Stimulated activated CD4-positive, alpha-beta T cell treated with anti-CD3 and anti-CD28 coated beads, Interleukin-2, amount 100 ng/mL, for 48 hours (primary cell): ENCODE results near the gene KDM5A.
"Not testable (repeated sequence)": the region's sequence is repeated elsewhere in the genome, so short reads cannot be mapped to it uniquely, and the experiment has no call there.

Experiments
- DNase-seq, 2 donors: peaks; one replicate each; pipeline ENCODE4 v3.0.0-alpha.2; 2020

The KDM5A gene

DNA sequence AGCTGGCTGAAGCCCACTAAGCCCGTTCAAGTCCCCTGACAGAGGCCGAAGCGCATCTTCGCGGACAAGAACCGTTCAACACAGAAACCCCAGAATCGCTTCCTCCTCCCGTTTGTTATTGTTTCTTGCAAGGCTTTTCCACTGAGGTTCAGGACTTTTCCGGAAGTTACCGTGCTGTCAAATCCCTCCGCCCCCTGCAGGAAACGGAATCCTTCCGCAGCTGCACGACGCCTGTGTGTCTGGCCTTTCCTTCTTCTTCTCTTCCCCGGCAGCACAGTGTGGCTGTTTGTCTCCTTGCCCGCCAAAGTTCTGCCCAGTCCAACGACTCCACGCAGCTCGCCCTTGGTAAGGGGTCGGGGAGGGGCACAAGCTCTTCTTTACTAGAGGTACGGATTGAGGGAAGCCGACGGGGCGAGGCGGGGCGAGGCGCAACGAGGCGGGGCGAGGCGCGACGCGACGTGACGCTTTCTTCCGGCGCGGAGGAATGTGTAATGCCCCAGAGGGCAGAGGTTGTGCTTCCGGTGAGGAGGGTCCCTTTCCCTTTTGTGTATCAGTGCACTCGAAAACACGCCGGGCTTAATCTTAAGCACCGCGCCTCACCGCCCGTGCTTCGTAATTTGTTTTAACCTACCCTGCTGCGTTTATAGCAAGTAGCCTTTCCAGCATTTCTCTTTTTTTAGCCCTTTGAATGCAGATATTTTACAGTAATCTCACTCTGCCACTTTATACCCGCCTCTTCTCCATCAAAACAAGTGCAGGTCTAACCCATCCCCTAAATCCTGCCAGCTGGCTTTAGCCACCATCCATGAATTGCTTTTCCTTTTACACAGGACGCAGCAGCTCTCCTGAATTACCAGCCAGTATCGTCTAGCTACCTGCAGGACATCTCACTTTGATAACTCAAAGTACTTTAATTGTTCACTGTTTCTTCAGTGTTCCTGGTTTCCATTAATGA is at the start of gene KDM5A:
KDM5A (minus strand) TSS at position 179 of the 955 bp plus-strand sequence. CDS start 229 bp downstream, outside the sequence.
- DNase-seq, result peak; percentile 80 to 87

DNA sequence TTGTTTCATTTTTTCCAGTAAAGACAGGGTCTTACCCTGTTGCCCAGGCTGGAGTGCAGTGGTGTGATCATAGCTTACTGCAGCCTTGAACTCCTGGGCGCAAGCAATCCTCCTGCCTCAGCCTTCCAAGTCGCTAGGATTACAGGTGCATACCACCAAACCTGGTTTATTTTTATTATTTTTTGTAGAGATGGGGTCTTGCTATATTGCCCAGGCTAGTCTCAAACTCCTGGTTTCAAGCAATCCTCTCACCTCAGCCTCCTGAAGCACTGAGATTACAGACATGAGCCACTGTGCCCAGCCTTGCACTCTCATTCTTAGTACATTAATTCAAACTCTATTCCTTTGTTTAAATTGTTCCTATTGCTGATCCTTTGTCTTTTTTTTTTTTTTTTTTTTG is 46.6 kb upstream of the KDM5A start:
- not testable (repeated sequence) for DNase-seq

DNA sequence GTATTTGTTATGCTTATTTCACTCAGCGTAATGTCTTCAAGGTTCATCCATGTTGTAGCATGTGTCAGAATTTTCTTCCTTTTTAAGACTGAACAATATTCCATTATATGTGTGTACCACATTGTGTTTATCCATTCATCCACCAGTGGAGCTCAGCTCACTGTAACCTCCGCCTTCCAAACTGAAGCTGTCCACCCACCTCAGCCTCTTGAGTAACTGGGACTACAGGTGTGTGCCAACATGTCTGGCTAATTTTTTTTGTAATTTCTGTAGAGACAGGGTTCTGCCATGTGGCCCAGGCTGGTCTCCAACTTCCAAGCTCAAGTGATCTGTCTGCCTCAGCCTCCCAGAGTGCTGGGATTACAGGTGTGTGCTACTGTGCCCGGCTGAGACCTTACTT is 33.4 kb upstream of the KDM5A start:
- DNase-seq, result no peak

DNA sequence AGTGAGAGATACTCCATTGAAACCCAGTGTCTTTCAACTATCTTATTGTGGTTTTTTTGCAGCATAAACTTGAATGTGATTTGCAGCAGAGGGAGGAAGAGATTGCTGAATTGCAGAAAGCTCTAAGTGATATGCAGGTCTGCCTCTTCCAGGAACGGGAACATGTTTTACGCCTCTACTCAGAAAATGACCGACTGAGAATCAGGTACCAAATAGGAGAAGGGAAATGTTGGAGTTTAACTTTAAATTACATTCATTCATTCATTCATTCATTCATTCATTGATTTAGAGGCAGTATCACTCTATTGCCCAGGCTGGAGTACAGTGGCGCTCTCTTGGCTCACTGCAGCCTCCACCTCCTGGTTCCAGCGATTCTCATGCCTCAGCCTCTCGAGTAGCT is 29.3 kb upstream of the KDM5A start:
- no peak for DNase-seq

DNA sequence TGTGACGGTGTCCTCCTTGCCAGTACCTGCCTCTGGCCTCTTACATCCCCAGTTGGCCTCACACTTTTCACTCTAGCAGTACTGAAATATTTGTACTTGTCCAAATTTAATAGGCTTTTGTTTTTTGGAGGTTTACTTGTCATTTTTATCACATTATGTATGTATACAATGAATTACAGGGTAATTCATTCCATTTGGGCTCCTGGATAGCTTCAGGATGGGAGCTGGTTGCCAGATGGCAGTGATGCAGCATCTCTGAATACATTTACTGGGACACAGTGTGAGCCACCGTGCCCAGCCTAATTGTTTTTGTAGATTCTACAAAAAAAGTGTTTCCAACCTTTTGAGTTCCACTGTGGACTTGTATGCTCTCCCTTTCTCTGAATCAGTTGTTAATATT is 25.7 kb upstream of the KDM5A start:
- no peak for DNase-seq

DNA sequence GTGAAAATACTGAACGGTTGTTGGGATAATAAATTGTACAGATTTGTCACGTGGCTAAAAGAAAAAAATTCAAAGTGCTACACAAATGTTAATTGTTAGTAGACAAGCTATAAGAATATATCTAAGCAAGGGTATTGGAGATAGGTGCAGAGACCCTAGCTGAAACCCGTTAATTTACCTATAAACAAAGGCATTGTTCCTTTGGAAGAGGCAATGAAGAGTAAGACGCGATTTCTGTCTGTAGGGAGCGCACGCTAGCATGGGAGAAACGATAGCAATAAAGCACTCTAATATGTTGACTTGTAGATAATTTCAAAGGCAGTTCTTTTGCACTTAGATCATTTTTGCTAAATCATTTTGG is 12.9 kb upstream of the KDM5A start:
- DNase-seq, result no peak

DNA sequence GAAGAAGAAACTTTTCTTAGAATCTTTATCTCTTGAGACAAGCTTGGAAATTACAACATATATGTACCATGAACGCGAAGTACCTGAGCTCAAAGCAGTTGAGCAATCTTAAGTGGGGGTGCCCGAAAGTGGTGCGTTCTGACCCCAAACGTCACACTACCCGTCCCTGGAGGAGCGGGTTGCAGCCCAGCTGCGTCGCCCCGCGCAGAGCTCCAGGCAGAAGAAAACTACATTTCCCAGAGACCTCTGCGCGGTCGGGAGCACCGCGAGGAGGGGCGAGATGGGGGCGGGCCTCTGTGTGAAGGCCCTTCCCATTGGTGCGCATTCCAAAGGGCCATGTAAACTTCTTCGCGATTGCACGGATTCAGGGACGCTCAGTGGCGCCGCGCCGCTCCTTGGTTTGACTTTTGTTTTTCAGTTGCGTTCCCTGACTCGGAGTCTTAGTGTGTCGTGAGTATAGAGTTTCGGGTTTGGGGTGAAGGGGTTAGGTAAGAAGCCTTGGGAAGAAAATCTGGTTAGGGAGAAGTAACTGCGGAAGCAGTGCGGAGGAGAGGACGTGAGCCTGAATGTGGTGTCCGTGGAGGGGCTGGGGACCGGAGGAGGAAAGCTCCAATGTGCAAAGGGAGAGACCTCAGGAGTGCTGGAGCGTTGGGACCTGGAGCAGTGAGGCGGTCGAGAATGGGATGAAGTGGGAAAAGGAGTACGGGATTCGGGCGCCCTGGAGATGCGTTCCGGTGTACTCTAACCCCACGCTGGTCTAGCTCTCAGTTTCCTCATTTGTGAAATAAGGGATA is 12.3 kb upstream of the KDM5A start, which contains the start of gene CCDC77:
CCDC77 (plus strand) TSS at position 410 of the 794 bp plus-strand sequence. CDS start 7,740 bp downstream, outside the sequence.
- DNase-seq, result peak; percentile 92 to 93

DNA sequence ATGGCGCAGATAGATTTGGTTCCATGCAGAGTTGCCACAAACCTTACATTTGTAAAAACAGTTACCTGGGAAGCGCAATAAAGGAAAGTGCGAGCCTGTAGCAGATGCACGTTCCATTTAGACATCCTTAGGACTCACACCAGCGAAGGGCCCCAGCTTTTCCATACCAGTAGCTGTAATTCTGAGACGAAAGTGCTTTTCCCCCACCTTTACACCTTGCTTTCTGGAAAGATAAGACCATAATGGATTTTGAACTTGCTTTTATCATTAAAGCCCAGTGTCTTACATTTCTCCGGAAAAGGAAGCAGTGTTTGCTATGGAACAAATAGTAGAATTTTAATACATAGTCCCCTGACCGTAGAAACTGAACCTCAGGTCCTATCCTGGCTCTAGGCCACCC is 11.7 kb upstream of the KDM5A start:
- no peak for DNase-seq

DNA sequence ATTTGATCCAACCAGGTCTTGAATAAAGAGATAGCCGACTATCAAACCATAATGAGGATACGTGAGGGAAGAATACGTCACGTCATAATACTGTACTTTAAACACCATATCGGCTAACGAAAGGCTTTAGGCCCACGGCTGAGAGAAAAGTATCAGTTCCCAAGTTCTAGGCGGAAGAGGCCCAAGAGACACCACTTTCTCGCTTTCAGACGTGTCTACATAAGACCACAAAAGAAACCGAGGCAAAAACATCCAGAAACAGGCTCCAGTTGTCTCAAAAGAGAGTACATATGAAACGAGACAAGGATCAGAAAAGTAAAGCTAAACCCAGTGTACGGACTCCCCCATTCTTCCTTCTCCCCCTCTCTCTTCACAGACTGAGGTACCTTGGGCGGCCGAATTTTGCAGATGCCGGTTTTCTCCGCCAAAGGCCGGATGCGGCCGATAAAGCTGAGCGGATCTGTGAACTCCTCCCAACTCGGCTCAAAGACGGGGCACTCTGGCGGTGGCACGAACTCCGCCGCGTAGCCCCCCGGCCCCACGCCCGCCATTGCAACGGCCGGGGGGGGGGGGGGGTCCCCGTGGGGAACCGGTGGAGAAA is 479 bp downstream of the KDM5A start:
- peak; percentile 18 to 29 for DNase-seq

DNA sequence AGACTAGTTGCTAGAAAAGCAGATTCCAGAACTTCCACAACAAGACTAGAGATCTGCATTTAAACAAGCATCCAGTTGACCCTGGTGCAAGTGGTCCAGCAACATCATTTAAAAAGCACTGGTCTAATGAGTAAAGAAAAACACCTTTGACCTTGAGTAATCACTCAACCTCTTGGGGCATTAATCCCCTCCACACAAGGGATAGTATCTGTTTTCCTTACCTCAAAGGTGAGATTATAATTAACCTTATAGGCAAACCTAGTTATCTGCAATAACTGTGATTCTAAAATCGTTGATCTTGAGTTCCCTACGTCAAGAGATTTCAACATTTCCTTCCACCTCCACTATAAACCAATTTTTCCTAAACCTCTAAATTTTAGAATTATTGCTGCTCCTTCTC is 1.1 kb downstream of the KDM5A start:
- no peak for DNase-seq

DNA sequence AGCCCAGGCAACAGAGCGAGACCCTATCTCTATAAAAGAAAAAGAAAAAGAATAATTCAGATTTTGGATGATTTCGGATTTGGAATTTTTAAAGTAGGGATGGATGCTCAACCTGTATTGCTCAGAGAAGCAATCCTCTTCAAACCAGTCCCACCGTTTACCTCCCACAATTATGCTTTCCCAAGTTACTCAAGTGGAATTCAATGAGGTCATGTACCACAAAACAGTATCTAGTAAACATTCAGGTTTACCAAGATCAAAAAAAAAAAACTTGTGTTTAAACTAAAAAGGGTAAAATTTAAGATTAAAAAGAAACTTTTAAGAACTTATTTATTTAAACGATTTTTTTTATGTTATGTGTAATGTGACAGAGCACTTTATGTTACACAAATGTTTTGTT is 2.5 kb downstream of the KDM5A start:
- DNase-seq, result no peak

DNA sequence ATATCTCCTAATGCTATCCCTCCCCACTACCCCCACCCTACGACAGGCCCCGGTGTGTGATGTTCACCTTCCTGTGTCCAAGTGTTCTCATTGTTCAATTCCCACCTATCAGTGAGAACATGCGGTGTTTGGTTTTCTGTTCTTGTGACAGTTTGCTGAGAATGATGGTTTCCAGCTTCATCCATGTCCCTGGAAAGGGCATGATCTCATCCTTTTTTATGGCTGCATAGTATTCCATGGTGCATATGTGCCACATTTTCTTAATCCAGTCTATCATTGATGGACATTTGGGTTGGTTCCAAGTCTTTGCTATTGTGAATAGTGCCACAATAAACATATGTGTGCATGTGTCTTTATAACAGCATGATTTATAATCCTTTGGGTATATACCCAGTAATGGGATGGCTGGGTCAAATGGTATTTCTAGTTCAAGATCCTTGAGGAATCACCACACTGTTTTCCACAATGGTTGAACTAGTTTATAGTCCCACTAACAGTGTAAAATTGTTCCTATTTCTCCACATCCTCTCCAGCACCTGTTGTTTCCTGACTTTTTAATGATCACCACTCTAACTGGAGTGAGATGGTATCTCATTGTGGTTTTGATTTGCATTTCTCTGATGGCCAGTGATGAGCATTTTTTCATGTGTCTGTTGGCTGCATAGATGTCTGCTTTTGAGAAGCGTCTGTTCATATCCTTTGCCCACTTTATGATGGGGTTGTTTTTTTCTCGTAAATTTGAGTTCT is 18.2 kb downstream of the KDM5A start:
- DNase-seq, result not testable (repeated sequence)

DNA sequence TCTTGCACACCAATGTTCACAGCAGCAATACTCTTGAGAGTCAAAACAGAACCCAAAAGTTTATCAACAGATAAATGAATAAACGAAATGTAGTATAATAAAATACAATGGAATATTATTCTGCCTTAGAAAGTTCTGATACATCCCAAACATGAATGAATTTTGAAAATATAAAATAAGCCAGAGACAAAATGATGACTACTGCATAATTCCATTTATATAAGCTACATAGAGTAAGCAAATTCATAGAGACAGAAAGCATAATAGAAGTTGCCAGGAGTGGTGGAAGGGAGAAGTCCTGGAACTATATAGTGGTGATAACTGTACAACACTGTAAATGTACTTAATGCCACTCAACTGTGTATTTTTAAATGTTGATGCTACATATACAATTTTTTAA is 21.1 kb downstream of the KDM5A start:
- DNase-seq, result no peak

DNA sequence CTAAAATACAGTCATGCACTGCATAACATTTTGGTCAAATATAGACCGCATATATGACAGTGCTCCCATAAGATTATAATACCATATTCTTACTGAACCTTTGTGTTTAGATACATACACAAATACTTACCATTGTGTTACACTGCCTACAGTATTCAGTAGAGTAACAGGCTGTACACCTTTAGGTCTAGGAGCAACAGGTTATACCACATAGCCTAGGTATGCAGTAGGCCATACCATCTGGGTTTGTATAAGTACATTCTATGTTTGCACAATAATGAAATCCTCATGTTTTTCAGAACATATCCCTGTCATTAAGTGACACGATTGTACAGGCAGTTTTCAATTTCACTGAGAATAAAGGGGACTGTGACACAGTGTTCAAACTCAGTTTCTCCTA is 22.3 kb downstream of the KDM5A start:
- DNase-seq, result no peak

DNA sequence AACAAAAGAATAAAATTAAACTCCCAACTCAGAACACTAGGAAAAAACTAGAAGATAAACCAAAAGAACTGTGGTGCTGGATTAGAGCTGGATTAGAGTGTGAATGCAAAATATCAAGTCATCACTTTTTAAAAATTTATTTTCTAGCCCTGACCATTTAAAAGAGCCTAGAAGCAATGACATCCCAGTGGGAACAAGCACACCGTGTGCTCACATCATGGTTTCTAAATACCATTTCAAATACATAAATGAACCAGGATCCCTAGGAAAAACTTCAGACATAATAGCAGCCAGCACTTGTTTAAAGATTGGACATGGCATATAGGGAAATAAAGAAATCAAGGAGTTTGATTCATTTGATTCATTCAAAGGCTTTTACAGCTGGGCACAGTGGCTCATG is 30.0 kb downstream of the KDM5A start:
- DNase-seq, result no peak

DNA sequence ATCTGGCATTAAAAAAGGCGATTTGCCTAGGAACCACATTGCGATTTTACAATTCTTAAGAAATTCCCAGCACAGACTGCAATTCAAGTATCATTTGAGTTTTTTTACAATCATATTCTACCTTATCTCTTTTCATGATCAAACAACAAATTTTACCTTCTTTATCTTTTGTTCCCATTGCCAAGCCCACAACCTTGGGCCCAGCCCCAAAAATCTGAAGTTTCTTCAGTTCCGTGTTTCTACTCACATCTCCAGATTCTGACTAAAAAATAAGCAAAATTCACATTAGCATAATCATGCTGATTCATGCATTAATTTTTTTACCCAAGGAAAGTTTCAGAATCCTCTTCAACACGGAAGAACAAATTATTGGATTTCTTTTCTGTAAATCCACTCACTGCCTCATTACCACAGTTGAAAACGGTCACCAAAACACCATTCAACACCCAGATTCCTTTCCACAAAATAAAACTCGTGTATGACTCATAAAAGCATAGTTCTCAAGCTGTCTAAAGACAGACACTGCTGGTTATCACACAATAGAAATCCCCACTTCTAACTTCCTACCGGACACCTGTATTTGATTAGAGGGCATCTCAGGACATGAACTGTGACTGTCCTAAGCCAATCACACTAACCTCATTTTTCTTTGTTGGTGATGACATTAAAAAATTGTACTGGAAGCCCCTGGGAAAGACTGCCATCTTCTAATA is 32.7 kb downstream of the KDM5A start:
- no peak for DNase-seq

DNA sequence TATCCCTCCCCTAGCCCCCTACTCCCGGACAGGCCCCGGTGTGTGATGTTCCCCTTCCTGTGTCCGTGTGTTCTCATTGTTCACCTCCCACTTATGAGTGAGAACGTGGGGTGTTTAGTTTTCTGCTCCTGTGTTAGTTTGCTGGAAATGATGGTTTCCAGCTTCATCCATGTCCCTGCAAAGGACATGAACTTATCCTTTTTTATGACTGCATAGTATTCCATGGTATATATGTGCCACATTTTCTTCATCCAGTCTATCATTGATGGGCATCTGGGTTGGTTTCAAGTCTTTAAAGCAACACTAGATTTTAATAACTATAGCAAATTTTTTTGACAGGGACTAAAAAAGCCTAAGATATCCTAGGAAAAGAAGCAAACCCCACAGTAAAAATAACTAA is 37.9 kb downstream of the KDM5A start:
- DNase-seq, result not testable (repeated sequence)

DNA sequence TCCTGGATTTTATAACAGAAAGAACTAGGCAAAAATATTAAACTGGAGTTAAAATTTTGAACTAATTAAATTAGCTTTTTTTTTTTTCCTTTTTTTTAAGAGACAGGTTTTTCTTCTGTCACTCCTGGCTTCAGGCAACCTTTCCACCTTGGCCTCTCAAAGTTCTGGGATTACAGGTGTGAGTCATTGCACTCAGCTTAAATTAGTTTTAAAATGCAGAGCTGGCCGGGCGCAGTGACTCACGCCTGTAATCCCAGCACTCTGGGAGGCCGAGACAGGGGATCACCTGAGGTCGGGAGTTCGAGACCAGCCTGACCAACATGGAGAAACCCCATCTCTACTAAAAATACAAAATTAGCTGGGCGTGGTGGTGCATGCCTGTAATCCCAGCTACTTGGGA is 39.5 kb downstream of the KDM5A start:
- not testable (repeated sequence) for DNase-seq

DNA sequence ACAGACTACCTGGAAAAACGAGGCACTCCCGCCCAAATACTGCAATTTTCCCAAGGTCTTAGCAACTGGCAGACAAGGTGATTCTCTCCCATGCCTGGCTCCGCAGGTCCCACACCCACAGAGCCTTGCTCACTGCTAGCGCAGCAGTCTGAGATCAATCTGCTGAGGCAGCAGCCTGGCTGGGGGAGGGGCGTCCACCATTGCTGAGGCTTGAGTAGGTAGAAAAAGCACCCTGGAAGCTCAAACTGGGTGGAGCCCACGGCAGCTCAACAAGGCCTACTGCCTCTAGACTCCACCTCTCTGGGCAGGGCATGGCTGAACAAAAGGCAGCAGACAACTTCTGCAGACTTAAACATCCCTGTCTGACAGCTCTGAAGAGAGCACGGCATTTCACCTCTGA is 46.1 kb downstream of the KDM5A start:
- not testable (repeated sequence) for DNase-seq

DNA sequence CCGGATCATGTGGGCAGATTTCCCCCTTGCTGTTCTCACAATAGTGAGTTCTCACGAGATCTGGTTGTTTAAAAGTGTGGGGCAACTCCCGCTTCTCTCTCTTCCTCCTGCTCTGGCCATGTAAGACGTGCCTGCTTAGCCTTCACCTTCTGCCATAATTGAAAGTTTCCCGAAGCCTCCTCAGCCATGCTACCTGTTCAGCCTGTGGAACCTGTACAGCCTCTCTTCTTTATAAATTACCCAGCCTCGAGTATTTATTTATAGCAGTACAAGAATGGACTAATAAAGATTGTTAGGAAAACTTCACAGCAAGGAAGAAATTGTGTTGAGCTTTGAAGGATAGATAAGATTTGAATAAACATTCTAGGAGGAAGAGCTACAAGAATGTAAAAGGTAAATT is 52.1 kb downstream of the KDM5A start:
- DNase-seq, result no peak

DNA sequence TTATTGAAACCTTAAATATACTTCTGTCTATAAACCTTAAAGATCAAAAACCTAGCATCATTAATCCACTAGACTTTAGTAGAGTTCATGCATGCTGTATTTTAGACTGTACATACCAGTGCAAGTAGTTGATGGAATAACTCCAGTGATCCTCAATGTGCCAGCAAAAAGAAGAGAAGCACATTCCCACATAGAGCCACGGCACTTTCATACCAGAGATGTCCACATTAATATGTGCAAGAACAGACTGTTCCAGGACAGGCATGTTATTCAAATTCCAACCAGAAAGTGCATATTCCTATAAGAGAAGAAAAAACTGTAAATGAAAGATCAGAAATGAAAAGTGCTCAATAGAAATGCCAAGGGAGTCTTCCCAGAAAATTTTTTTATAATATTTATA is 55.0 kb downstream of the KDM5A start:
- no peak for DNase-seq
